Stimulated activated CD8-positive, alpha-beta memory T cell treated with anti-CD3 and anti-CD28 coated beads, Interleukin-4, amount 100 ng/mL, for 24 hours (primary cell): Measurements from ENCODE around the gene CMIP.

Source experiments
- DNase-seq: peaks from one replicate; pipeline ENCODE4 v3.0.0-alpha.2; 2020; ENCODE audit warnings: low read depth

Gene CMIP

GRCh38 chr16:81535679-81536360 lies 91.2 kb downstream of the CMIP start:
- no peak for DNase-seq

GRCh38 chr16:81536648-81537047 lies 92.0 kb downstream of the CMIP start:
- no peak for DNase-seq

GRCh38 chr16:81537721-81538561 lies 93.3 kb downstream of the CMIP start:
- no peak for DNase-seq

GRCh38 chr16:81539009-81539758 lies 94.6 kb downstream of the CMIP start:
- DNase-seq = no peak

GRCh38 chr16:81539759-81540472 lies 95.3 kb downstream of the CMIP start:
- DNase-seq = no peak

GRCh38 chr16:81541314-81541713 lies 96.7 kb downstream of the CMIP start:
- no peak for DNase-seq

GRCh38 chr16:81542609-81543570 lies 98.3 kb downstream of the CMIP start:
- DNase-seq = no peak

GRCh38 chr16:81543571-81543970 lies 99.0 kb downstream of the CMIP start:
- no peak for DNase-seq

GRCh38 chr16:81544261-81544660 lies 99.7 kb downstream of the CMIP start:
- DNase-seq = no peak

GRCh38 chr16:81544700-81545271 lies 100.2 kb downstream of the CMIP start:
- no peak for DNase-seq

- DNase-seq = no peak
These were observed 101.1 kb downstream of the CMIP start for GRCh38 chr16:81545470-81546250.

GRCh38 chr16:81546781-81547180 lies 102.2 kb downstream of the CMIP start:
- no peak for DNase-seq

GRCh38 chr16:81547194-81547938 lies 102.8 kb downstream of the CMIP start:
- no peak for DNase-seq

- DNase-seq = no peak
These were observed 103.3 kb downstream of the CMIP start for GRCh38 chr16:81547939-81548216.

- DNase-seq = no peak
These were observed 103.9 kb downstream of the CMIP start for GRCh38 chr16:81548551-81548875.

- DNase-seq = no peak
These were observed 104.4 kb downstream of the CMIP start for GRCh38 chr16:81548876-81549546.

- DNase-seq = no peak
These were observed 105.2 kb downstream of the CMIP start for GRCh38 chr16:81549547-81550431.

GRCh38 chr16:81550432-81550808 lies 105.8 kb downstream of the CMIP start:
- DNase-seq = no peak
